Measurements from ENCODE around the gene LRRC4.

The LRRC4 gene

DNA sequence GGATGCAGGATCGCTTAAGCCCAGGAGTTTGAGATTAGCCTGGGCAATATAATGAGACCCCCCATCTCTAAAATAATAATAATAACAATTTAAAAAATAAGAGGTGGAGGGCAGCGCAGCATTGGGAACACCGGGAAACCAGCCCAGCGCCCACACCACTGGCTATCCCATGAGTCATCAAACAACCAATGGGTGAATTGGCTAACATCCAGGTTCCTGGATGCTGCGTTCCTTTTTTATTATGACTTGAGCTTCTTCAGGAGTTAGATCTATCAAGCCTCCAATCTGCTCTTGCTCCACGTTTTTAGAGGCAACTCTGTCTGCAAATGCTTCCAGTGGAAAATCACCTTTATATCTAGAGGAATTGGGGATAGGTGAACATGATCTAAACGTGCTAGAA, 10.0 kb upstream of the LRRC4 start (continued):
- TF ChIP-seq OSR2 (tag by site-specific recombination; IDR thresholded peaks at IDR 0.05): peak; percentile 87
- no peak for TF ChIP-seq ZNF624 (tag by site-specific recombination; IDR thresholded peaks at IDR 0.05)
- TF ChIP-seq ZIC2 (tag by site-specific recombination; IDR thresholded peaks at IDR 0.05): peak; percentile 82
- TF ChIP-seq ZNF660 (tag by site-specific recombination; IDR thresholded peaks at IDR 0.05): 0 out of 2 replicates have a peak, but pooled peaks have one; percentile 40
- no peak for TF ChIP-seq KLF8 (tag by site-specific recombination; IDR thresholded peaks at IDR 0.05)
- TF ChIP-seq, protein P1, sequence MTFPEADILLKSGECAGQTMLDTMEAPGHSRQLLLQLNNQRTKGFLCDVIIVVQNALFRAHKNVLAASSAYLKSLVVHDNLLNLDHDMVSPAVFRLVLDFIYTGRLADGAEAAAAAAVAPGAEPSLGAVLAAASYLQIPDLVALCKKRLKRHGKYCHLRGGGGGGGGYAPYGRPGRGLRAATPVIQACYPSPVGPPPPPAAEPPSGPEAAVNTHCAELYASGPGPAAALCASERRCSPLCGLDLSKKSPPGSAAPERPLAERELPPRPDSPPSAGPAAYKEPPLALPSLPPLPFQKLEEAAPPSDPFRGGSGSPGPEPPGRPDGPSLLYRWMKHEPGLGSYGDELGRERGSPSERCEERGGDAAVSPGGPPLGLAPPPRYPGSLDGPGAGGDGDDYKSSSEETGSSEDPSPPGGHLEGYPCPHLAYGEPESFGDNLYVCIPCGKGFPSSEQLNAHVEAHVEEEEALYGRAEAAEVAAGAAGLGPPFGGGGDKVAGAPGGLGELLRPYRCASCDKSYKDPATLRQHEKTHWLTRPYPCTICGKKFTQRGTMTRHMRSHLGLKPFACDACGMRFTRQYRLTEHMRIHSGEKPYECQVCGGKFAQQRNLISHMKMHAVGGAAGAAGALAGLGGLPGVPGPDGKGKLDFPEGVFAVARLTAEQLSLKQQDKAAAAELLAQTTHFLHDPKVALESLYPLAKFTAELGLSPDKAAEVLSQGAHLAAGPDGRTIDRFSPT (tag by site-specific recombination; IDR thresholded peaks at IDR 0.05): 0 out of 2 replicates have a peak, but pooled peaks have one; percentile 15
- no peak for TF ChIP-seq ZNF302 (tag by site-specific recombination; IDR thresholded peaks at IDR 0.05; ENCODE audit: low read depth)
- 0 out of 2 replicates have a peak, but pooled peaks have one; percentile 33 for TF ChIP-seq ZBTB8A (tag by site-specific recombination; IDR thresholded peaks at IDR 0.05)
- no peak for TF ChIP-seq ZNF274 (IDR thresholded peaks at IDR 0.05; ENCODE audit: low read length)
- TF ChIP-seq ZNF274 (tag by site-specific recombination; IDR thresholded peaks at IDR 0.05; ENCODE audit: borderline replicate concordance): no peak
- no peak for TF ChIP-seq ATF2 (tag by site-specific recombination; IDR thresholded peaks at IDR 0.05; ENCODE audit: low read depth)
- peak; percentile 43 for TF ChIP-seq ZBTB20 (tag by site-specific recombination; IDR thresholded peaks at IDR 0.05)
- TF ChIP-seq EGR2 (tag by site-specific recombination; IDR thresholded peaks at IDR 0.05; ENCODE audit: low read depth): 0 out of 2 replicates have a peak, but pooled peaks have one; percentile 15
- TF ChIP-seq ZNF148 (tag by site-specific recombination; IDR thresholded peaks at IDR 0.05; ENCODE audit: borderline replicate concordance): no peak

DNA sequence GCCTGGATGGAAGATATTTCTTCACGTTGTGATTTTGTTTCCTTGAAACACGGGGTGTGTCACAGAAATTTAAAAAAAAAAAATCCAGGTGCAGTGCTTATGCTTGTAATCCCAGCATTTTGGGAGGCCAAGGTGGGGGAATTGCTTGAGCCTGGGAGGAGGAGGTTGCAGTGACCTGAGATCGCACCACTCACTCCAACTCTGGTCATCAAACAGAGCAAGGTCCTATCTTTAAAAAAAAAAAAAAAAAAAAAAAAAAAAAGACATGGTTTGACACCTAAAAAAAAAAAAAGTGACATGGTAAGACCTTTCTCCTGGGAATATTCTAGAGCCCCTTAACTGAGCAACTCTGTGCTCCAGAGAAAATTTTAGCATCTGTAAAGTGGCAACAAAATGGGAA, 9.0 kb upstream of the LRRC4 start:
- POLR2A ChIA-PET: no interaction called here
- H3K9me3 ChIP-seq (ENCODE audit: control insufficient read depth, insufficient read depth, low read depth, low read length): no peaks in the 10 kb centered on the region
- CTCF ChIA-PET: interaction anchor here (3.7 kb wide), 1 partner anchor 170 kb away, joined by 19 read pairs; no protein-coding TSS in a partner anchor
- no peak overlapping the region for H3K4me3 ChIP-seq (ENCODE audit: low read depth, low read length)
- TF ChIP-seq, protein P2, sequence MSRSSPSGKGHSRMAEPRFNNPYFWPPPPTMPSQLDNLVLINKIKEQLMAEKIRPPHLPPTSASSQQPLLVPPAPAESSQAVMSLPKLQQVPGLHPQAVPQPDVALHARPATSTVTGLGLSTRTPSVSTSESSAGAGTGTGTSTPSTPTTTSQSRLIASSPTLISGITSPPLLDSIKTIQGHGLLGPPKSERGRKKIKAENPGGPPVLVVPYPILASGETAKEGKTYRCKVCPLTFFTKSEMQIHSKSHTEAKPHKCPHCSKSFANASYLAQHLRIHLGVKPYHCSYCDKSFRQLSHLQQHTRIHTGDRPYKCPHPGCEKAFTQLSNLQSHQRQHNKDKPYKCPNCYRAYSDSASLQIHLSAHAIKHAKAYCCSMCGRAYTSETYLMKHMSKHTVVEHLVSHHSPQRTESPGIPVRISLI (tag by site-specific recombination; IDR thresholded peaks at IDR 0.05): peak; percentile 93
- TF ChIP-seq GLI4 (tag by site-specific recombination; IDR thresholded peaks at IDR 0.05) (no peak), ZNF335 (tag by site-specific recombination; conservative IDR thresholded peaks at IDR 0.05) (0 out of 2 replicates have a peak, but pooled peaks have one; percentile 9)
- no peaks in the 10 kb centered on the region for H3K36me3 ChIP-seq (ENCODE audit: control insufficient read depth in 2 of 2, insufficient read depth in 1 of 2, low read length in 2 of 2)
- H3K4me1 ChIP-seq (ENCODE audit: control insufficient read depth, insufficient read depth, low read length): peaks cover 6% of the 10 kb centered on the region
- H3K27ac ChIP-seq (ENCODE audit: extremely low read depth, low read depth, low read length): no peak overlapping the region

Measured in HEK293 (cell line).